Lung microvascular endothelial cell (primary cell): Measurements from ENCODE around the gene KIAA1217. TPM values are rescaled to one million over a fixed set of nuclear protein-coding genes. Genes with fewer than 3 reads are reported as not detected.
A peak's percentile ranks its signal among the peaks of the same experiment; 100 is the strongest.
"Not testable (repeated sequence)": the region's sequence is repeated elsewhere in the genome, so short reads cannot be mapped to it uniquely, and the experiment has no call there.

Source experiments
- DNase-seq, 2 donors: peaks; one replicate each; pipeline versions ENCODE4 v3.0.0 to v3.0.0-alpha.2; 2010; ENCODE audit warnings: low read depth in 2 of 2
- total RNA-seq: library from RNA; depleted of rRNA; stranded (reverse); fragments of >200 nt; gene quantifications from 2 replicates; pipeline ENCODE4 v1.2.1, GENCODE V29; 2014

The KIAA1217 gene
- total RNA-seq, 1 donor from 2014 or later: 2.8 TPM

GRCh38 chr10:24440817-24441797 is 232.2 kb downstream of the KIAA1217 start:
- no peak for DNase-seq

DNA sequence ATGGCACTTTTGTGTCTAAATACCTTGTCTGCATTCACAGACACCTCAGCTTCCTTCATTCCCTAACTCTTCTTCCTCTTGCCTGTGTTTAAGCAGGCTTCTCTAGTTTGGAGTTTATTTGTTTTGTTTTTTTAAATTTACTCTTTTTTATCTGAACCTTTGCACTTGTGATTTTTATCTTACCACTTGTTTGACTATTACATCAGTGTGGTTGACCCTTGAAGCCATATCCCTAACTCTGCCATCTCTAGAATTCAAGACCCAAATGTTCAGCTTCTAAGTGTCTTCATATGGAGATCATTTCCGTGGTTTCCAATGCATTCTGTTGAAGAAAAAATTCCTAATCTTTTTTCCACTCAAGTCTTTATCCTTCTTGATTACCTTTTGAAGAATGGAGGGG is 233.3 kb downstream of the KIAA1217 start:
- no peak for DNase-seq

GRCh38 chr10:24442641-24443174 is 233.8 kb downstream of the KIAA1217 start:
- DNase-seq: not testable (repeated sequence)

DNA sequence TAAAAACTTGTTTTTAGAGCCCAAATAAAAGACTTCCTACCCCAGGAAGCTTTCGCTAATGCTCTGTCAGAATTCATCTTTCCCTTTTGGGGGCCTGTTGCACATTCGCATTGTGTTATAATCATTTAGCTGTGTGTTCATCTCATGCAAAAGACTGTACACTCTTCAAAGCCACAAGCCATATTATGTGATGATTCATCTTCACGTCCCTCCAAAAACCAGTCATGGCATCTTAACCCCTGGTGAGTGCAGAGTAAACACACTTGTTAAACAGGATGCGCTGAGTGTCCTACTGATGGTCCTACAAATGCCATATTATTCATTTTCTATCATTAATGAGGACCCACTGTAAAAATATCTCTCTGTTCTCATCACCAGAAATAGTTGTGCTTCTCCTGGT is 235.4 kb downstream of the KIAA1217 start:
- peak in 1 of 2 donors; percentile 14 for DNase-seq

GRCh38 chr10:24445958-24446357 is 237.0 kb downstream of the KIAA1217 start:
- DNase-seq: not testable (repeated sequence)

DNA sequence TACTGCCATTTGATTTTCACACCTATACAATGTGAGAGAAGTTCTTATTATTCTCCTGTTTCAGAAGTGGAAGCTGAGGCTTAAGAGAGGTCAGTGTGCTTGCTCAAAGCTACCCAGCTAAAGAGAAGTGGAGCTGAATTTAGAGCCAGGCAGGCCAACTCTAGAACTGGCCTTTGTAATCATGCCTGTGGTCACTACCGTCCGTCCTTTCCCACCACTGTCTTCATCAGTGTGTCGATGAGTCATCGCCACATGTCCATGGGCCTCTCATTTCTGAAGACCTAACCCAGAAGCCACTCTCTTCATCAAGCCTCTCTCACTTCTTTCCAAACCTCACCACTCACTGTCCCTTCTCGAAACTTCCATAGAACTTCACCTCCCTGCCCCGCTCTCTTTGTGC is 237.8 kb downstream of the KIAA1217 start:
- peak in 1 of 2 donors; percentile 36 for DNase-seq

GRCh38 chr10:24448351-24448999 is 239.5 kb downstream of the KIAA1217 start:
- DNase-seq: peak; percentile 36 to 50

GRCh38 chr10:24449321-24449740 is 240.4 kb downstream of the KIAA1217 start:
- peak; percentile 44 to 67 for DNase-seq

DNA sequence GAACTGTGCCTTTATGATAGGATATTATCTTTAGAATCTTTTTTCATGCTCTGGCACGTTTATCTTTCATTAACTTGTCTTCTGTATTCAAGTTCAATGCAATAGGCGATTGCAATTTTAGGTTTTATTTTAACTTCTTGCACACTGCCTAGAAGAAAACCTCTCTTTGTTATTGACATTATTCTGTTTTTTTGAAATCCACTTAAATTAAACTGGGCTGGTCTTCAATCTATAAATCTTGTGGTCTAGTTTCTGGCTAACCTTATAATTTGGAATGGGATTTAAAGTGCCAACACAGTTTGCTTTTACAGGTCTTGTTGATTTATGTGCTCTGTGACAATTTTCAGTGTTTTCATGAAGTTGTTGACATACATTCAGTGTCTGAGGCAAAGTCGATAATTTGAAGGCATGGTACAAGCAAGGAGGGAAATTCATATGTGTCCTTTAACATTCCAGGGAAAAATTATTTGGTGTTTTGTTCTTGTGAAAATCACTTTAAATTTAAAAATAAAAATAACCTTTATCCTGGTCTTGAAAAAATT is 240.9 kb downstream of the KIAA1217 start:
- no peak for DNase-seq

DNA sequence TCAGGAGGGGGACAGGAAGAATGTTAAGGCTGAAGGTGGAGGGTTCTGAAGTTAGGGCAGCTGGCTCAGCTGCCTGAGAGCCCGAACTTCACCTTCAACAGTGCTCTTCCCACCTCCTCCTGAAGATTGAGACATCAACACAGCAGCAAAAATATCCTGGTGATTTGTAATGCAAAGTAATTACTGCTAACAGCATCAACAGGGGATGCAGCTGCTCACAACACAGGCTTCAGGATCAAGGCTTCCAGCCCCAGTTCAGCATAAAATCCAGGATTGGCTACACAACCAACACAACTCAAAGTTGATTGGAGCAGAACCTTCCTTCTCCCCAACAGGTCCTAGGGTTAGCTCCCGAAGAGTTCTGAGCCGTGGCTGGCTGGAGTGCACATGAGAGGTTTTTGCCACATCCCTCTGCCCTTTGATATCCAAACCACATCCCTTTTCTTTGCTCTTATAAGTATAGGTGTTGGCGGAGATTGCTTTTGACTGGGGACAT is 242.4 kb downstream of the KIAA1217 start:
- DNase-seq: no peak

- no peak for DNase-seq
Measured at GRCh38 chr10:24452030-24452429, 243.1 kb downstream of the KIAA1217 start.

- DNase-seq: no peak
Measured at GRCh38 chr10:24453404-24453830, 244.5 kb downstream of the KIAA1217 start.

DNA sequence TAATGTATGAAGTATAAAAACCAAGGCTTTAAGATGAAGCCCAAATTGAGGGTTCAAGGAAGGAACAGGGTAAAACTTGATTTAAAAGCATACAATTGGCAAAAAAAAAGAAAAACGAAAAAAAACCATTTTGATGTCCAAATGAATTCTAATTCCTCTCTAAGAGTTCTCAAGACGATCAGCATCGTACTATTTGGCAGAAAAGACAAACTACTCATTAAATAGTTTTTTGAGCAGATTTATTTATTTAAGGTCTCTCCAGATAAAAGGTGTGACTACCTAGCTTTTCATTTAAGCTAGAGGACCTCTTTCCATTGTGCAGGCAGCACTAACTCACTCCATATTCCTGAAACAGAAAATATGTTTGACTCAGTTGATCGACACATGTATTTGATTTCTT is 245.0 kb downstream of the KIAA1217 start:
- DNase-seq: no peak

GRCh38 chr10:24455447-24455846 is 246.5 kb downstream of the KIAA1217 start:
- no peak for DNase-seq

GRCh38 chr10:24456322-24456721 is 247.4 kb downstream of the KIAA1217 start:
- peak in 1 of 2 donors; percentile 33 for DNase-seq

DNA sequence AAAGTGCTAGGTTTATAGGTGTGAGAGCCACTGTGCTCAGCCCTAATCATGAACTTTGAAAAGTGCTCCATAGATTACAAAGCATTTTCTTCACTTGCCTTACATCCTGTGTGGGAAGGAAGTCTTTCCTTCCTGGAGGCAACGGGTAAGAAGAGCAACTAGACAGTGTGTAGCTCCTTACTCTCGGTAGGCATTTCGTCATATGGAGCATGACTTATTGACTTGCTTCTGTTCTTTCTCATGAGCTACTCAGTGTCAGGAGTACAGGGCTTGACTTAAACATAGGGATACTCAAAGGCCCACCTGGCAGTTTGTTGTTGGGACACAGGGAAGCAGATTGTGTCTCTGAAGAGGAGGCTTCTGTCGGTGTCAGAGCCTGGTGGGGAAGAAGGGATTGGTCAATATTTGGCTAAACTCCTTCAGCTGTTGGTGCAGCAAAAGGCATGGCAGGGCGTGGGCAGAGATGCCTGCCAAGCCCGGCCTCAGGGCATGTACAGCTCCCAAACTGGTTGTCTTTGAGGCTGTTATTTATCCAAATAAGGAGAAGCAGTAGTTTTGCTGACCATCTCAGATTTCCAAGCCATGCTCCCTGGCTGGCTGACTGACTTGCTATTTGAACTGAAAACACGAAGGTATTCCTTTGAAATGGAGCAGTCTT is 248.9 kb downstream of the KIAA1217 start:
- DNase-seq: peak in 1 of 2 donors; percentile 21

GRCh38 chr10:24459836-24460235 is 250.9 kb downstream of the KIAA1217 start:
- no peak for DNase-seq

GRCh38 chr10:24462291-24462813 is 253.4 kb downstream of the KIAA1217 start:
- DNase-seq: no peak

DNA sequence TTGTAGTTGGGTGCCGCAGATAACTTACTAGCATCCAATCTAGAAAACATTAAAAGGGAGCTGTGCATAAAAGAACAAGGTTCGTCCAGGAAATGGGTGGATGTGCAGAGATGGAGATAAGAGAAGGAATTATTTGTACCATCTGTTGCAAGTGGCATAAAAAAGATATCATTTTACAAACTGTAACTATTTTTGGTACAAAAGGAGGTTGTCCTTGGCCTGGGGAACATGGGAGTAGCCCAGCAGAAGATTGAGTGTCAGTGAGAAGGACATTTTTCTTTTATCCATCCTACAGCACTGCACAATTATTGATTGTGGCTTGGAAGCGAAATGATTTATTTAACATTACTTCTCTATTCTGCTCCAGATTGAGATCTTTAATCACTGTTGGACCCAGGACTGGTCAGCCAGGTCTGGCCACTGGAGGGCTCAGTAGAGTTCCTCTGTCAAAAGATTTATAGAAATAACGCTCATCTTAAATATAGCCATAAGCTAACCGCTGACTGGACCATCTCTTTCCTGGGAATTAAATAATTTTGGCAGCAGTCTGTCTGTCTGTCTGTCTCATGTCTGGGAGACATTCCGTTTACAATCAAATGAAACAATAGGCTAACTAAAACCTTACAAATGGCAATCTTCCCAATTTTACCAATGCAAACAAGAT is 254.1 kb downstream of the KIAA1217 start:
- DNase-seq: peak; percentile 33 to 69
